ENCODE measurements around the gene NPAS3. TPM values are rescaled to one million over a fixed set of nuclear protein-coding genes. Genes with fewer than 3 reads are reported as not detected.

NPAS3 gene
- total RNA-seq, 2 donors from 2014 or later: 2.4 TPM

GRCh38 chr14:33548606-33549005 is 609.9 kb downstream of the NPAS3 start:
- intact Hi-C loops (cut with DNase I): no loop called here
- DNase-seq: no peak
- no peak for ATAC-seq

DNA sequence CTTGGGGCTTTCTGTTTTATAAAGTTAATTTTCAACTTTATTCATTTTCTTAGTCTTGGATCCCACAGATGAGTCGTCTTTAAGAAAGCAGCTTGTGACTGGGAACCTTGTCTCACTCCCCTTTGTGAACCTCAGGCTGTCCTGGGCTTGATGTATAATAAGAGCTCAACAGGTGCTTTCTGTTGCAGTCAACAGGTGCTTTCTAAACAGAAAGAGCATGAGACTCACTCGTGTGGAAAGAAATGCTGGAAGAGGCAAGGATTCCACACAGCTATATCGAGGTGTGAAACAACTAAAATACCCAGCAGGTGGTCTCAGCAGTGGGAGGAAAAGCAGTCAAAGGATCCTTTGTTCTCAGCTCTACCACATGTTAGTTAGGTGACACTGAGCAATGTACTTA is 613.3 kb downstream of the NPAS3 start:
- intact Hi-C loops (cut with DNase I): no loop called here

GRCh38 chr14:33553706-33554278 is 615.1 kb downstream of the NPAS3 start:
- intact Hi-C loops (cut with DNase I): no loop called here
- ATAC-seq (no peak), DNase-seq (no peak)

More for the DNA sequence above, 613.3 kb downstream of the NPAS3 start:
- no peak for DNase-seq
- ATAC-seq: no peak

DNA sequence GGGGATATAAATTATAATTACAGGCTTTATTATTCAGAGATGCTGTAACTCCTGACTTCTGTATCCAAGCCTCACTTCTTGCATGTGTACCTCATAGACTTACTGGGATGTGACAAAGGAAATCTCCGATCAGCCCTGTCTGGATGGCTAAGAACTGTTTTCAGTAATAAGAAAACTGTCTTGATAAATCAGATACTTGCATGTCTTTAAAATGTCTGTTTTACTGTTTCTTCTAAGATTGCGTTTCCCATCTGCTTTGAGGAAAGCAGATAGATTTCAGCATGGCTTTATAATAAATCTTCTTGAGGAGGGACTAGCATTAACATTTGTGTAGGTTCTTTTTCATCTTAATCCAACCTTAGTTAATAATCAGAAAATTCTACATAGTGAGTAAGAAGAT is 616.3 kb downstream of the NPAS3 start:
- DNase-seq: no peak
- ATAC-seq: no peak
- intact Hi-C loops (cut with DNase I): no loop called here

GRCh38 chr14:33555710-33556350 is 617.2 kb downstream of the NPAS3 start:
- intact Hi-C loops (cut with DNase I): no loop called here
- DNase-seq: no peak

GRCh38 chr14:33556382-33557121 is 617.9 kb downstream of the NPAS3 start:
- ATAC-seq: peak in 1 of 2 donors; percentile 91

More at GRCh38 chr14:33555710-33556350, 617.2 kb downstream of the NPAS3 start:
- ATAC-seq: peak in 1 of 2 donors; percentile 50

DNA sequence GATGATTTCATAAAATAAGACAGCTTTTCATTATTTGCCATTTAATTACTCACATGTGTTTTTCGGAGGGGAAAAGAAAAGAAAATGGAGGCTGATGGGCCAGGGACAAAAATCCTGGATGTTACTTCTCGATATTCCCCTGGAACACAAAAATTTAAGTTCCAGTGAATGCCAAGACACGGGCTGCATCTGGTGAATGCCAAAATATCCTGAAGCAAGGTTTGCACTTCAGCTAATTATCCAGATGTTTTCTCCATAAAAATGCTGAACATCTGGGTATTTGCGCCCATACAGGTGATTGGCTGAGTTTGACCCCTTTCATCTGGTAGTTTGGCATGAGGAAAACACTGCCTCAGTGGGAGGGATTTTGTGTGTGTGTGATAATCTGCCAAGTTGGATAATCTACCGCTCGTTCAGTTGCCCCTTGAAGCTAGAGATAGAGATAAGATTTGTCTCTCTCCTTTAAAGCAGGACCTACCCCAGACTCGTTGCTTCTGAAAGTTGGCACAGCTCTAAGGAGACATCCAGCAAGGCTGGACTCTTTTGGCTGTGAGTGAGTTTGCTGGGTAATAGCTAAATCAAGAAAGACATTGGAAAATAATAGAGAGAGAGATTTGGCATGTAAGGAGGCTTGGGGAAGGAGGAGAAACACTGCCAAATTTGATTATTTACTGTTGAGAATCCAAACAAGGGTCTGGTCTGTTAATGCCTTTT is 622.2 kb downstream of the NPAS3 start:
- intact Hi-C loops (cut with DNase I): no loop called here

More at GRCh38 chr14:33556382-33557121, 617.9 kb downstream of the NPAS3 start:
- DNase-seq: no peak
- intact Hi-C loops (cut with DNase I): no loop called here

GRCh38 chr14:33561488-33562175 is 623.0 kb downstream of the NPAS3 start:
- ATAC-seq: no peak
- intact Hi-C loops (cut with DNase I): no loop called here
- DNase-seq: no peak

More for the DNA sequence above, 622.2 kb downstream of the NPAS3 start:
- DNase-seq (no peak), ATAC-seq (no peak)

GRCh38 chr14:33563191-33563900 is 624.7 kb downstream of the NPAS3 start:
- ATAC-seq (peak in 1 of 2 donors; percentile 67), DNase-seq (no peak)
- intact Hi-C loops (cut with DNase I): no loop called here

GRCh38 chr14:33563901-33564197 is 625.2 kb downstream of the NPAS3 start:
- intact Hi-C loops (cut with DNase I): no loop called here
- no peak for DNase-seq
- ATAC-seq: no peak

GRCh38 chr14:33564774-33565630 is 626.3 kb downstream of the NPAS3 start:
- no peak for DNase-seq
- intact Hi-C loops (cut with DNase I): no loop called here
- peak in 1 of 2 donors; percentile 67 for ATAC-seq

- intact Hi-C loops (cut with DNase I): no loop called here
- DNase-seq: no peak
- ATAC-seq: no peak
Observed at GRCh38 chr14:33566082-33566481, 627.4 kb downstream of the NPAS3 start.

- intact Hi-C loops (cut with DNase I): no loop called here
- ATAC-seq (no peak), DNase-seq (no peak)
Observed at GRCh38 chr14:33567023-33567728, 628.5 kb downstream of the NPAS3 start.

- DNase-seq (no peak), ATAC-seq (no peak)
- intact Hi-C loops (cut with DNase I): no loop called here
Observed at GRCh38 chr14:33567731-33568130, 629.1 kb downstream of the NPAS3 start.

- intact Hi-C loops (cut with DNase I): no loop called here
- DNase-seq (no peak), ATAC-seq (no peak)
Observed at GRCh38 chr14:33568935-33569579, 630.4 kb downstream of the NPAS3 start.

DNA sequence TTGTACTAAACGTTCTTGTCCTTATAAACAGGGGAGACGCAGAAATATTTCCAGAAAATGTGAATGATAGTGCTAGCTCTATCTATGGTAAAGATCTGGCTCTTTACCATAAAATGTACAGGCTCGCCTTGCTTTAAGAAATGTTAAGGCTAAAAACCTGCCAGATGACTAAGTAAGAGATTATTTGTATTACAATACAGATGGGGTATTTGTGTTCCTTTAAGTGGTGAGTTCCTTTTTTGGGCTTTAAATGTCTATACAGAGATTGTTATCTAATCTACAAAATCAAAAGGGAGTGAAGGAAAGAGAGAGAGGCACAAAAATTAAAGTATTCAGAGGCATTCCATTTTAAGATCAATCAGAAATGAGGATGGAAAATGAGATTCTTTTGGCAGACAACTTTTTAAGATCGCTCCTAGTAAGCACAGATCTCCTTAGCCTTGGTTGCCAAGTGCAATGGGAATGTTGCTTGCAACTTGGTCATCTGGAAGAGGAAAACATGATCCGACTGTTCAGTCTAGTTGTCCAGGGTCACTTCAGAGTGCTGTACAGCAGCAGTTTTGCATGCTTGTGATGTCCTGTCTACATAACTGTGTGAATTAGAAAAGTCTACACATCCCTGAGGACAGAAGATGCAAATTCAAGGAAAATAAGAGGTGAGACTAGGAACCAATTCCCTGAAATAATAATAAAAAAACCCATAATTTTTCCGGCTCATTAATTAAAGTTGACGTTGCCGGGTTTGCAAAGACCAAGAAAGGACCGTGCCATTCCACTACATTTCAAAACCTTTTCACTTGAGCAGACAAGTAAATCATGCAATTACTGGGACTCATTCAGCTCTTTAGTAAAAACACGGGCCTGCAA is 631.4 kb downstream of the NPAS3 start:
- ATAC-seq (no peak), DNase-seq (no peak)
- intact Hi-C loops (cut with DNase I): no loop called here

All from left cardiac atrium (tissue), 4 donors.